Retinal pigment epithelial cell (primary cell): Measurements from ENCODE around the gene ACTN2.

Source experiments
- DNase-seq: peaks from one replicate; pipeline ENCODE4 v3.0.0-alpha.2; 2010; ENCODE audit warnings: low read depth
- H3K4me3 ChIP-seq: 2 replicates; pipeline ENCODE4 v1.5.1; 2011; ENCODE audit warnings: mild to moderate bottlenecking, low read length, control low read depth, moderate library complexity
- CTCF ChIP-seq: conservative IDR thresholded peaks from 2 replicates; pipeline ENCODE4 v1.5.1; 2011; ENCODE audit warnings: low read depth, low read length, control low read depth, inconsistent platforms

ACTN2 gene

GRCh38 chr1:236689713-236690569, 3.6 kb downstream of the ACTN2 start:
- no peak for DNase-seq
- no peak overlapping the region for H3K4me3 ChIP-seq
- no peak for TF ChIP-seq CTCF

- no peak for DNase-seq
- no peak for TF ChIP-seq CTCF
- no peak overlapping the region for H3K4me3 ChIP-seq
Measured at GRCh38 chr1:236691348-236691747, 5.0 kb downstream of the ACTN2 start.

- TF ChIP-seq CTCF, result no peak
- no peak for DNase-seq
- H3K4me3 ChIP-seq, result no peak overlapping the region
Measured at GRCh38 chr1:236692128-236692527, 5.8 kb downstream of the ACTN2 start.

- H3K4me3 ChIP-seq, result no peak overlapping the region
- DNase-seq, result no peak
- no peak for TF ChIP-seq CTCF
Measured at GRCh38 chr1:236692742-236693141, 6.4 kb downstream of the ACTN2 start.

- TF ChIP-seq CTCF, result no peak
- no peak for DNase-seq
- no peak overlapping the region for H3K4me3 ChIP-seq
Measured at GRCh38 chr1:236699366-236699765, 13.1 kb downstream of the ACTN2 start.

- DNase-seq, result no peak
- TF ChIP-seq CTCF, result no peak
Measured at GRCh38 chr1:236700903-236701302, 14.6 kb downstream of the ACTN2 start.

GRCh38 chr1:236701782-236702181, 15.5 kb downstream of the ACTN2 start:
- DNase-seq, result no peak
- TF ChIP-seq CTCF, result no peak
- H3K4me3 ChIP-seq, result no peak overlapping the region

More at GRCh38 chr1:236700903-236701302, 14.6 kb downstream of the ACTN2 start:
- no peak overlapping the region for H3K4me3 ChIP-seq
